Epidermal melanocyte (primary cell): Measurements from ENCODE around the gene PHF3.
"Not testable (repeated sequence)": the region's sequence is repeated elsewhere in the genome, so short reads cannot be mapped to it uniquely, and the experiment has no call there.

Experiments used
- DNase-seq: peaks from one replicate; pipeline ENCODE4 v3.0.0; 2011; ENCODE audit warnings: low spot score; ENCODE audit not compliant: insufficient read length

PHF3 gene

DNA sequence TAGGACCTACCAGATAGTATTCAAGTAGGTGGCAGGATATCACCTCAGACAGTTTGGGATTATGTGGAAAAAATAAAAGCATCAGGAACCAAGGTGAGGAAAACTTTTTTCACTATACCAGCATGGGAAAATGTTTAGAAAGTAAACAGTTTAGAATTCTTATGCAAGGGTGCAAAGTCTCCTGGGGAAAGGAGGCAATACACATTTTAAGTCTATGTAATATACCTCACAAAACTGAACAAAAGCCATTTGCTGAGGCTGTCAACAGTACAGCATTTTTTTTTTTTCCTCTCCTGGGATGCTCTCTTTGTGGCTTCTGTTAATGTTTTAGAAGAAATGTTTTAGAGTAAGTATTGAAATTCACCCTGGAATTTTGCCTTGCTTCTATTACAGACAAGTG is 73.5 kb downstream of the PHF3 start:
- DNase-seq, result no peak

DNA sequence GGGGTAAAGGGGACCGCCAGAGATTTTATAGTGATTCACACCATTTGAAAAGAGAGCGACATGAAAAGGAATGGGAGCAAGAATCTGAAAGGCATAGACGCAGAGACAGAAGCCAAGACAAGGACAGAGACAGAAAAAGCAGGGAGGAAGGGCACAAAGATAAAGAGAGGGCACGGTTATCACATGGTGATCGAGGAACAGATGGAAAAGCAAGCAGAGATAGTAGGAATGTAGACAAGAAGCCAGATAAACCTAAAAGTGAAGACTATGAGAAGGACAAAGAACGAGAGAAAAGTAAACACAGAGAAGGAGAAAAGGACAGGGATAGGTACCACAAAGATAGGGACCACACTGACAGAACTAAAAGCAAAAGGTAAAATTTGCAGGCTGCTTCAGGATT is 77.7 kb downstream of the PHF3 start:
- DNase-seq, result no peak

DNA sequence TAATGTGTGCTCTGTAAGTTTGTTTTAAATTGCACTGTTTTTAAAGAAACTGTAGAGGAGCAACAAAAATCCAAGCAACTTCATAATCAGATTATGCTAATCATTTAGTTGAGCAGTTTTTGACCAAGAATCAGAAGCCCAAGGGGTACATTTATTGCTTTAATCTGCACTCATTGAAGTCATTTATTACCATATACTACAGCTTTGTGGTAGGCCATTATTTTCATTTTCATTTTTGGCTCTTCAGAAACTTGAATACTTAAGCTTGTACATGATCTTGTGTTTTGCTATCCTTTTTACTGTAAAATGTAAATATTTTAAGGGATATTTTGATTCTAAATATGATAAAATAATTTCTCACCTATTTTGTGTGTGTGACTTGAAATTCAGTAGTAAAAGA is 78.5 kb downstream of the PHF3 start:
- DNase-seq, result no peak

DNA sequence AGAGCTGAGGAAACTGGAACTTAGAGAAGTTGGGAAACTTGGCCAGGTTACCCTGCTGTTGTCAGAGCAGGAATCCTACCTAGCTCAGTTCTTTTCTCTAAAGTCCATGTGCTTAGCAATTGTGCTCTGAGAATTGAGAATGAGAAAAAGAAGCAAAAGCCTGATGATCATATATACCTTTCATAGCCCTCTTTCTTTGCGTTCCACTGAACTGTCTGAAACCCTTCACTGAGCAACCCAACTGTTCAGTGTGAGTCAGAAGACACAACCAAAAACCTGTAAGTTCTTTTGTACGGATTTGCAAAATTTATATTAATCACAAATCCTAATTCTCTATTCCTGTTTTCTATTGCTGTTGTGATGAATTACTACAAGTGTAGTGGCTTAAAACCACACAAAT is 80.6 kb downstream of the PHF3 start:
- DNase-seq, result no peak

DNA sequence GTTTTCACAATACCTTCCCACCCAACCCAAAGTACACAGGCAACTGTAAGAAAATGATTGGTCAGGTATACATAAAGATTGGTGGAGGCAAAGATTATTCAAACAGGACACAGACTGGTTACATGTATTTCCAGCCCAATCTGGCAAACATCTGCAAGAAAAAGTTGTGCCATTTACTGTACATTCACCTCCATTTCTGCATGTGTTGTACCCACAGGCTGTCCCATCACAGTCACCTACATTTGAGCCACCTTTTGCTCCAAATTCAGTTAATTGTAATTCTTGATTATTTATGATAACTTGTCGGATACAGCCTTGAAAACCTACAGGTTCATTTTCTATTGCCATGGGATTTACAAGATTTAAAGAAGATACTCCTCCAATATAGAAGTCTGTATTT is 85.6 kb downstream of the PHF3 start:
- no peak for DNase-seq

DNA sequence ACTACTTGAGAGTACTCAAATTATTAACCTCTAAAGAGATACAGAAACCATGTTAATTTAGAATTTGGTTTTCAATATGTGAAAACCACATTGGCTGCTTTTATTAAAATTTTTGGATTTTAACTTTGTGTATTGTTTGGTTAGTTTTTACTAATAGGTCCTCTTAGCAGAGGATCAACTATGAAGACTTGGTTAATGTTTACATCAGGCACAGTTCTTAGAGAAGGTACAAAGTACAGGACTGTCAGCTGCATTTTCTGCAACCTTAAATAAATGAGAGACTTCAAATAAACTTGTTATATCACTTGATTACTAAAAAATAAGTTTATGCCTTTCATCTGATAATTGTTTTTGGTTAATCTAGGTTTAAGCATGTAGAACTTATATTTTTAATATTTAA is 89.1 kb downstream of the PHF3 start:
- no peak for DNase-seq

DNA sequence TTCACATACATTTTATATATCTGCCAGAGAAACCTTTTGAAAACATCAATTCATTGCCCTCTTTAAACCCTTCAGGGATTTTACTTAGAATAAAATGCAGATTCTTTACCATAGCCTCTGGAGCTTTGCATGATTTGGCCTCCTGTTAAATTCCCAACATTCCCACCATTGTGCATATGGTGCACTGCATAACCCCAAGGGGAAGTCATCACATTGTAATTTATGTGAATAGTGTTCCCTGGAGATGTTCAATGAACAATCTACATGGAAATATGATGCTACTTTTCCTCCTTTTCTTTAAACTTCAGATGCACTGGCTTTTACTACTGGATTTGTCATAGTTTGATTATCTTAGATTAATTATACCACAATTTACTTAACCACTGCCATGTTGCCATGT is 94.7 kb downstream of the PHF3 start:
- DNase-seq, result no peak

DNA sequence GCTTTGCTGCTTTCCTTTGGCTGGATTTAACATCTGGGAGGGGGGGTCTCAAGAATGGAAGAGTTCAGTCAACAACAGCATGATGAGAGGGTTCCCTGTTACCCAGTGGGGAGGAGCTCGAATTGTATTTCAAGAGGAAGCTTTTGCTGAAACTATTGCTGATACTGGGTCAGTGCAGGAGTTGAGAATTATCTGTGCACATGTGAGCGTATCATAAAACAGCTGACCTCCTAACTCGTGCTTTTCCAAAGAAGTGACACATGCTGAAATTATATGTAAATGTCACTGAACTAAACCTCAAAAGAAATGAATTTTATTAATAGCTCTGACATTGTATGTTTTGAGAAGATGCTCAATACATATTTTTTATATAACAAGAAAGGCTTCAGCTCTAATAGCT is 96.3 kb downstream of the PHF3 start:
- no peak for DNase-seq

DNA sequence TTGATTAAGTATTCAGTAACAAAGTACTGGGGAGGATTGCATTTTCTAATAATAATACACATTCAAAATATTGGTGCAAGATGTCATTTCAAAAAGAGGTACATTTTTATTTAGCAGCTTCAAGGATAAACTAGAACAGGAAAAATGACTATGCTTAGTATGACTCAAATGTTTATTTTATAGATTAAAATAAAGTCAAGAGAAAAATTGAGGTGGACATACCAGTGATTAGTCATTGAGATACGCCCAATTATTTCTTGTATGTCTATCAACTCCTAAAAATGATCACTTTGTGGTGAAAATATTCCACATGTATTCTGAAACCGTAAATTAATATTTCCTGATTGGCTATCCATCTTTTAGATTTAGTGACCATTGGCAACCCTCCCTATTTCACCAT is 96.7 kb downstream of the PHF3 start:
- DNase-seq, result no peak

DNA sequence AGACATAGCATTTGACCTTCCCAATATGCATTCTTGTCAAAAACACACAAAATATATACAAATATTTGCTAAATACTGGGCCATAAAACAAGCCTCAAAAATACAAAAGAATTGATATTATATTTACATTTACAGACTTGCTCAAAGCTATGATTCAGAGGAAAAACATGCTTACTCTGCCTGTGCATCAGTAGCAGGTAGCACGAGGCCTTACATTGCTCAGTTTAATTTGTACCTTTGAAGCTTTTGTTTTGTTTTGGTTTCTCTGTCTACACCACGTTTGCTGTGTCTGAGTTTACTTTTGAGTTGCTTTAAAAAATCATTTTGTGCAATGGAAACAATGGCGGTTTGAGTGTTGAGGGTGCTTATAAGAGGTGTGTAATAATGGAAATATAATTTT is 99.3 kb downstream of the PHF3 start:
- no peak for DNase-seq

DNA sequence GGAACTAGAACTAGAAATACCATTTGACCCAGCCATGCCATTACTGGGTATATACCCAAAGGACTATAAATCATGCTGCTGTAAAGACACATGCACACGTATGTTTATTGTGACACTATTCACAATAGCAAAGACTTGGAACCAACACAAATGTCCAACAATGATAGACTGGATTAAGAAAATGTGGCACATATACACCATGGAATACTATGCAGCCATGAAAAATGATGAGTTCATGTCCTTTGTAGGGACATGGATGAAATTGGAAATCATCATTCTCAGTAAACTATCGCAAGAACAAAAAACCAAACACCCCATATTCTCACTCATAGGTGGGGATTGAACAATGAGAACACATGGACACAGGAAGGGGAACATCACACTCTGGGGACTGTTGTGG is 102.6 kb downstream of the PHF3 start:
- DNase-seq, result not testable (repeated sequence)

DNA sequence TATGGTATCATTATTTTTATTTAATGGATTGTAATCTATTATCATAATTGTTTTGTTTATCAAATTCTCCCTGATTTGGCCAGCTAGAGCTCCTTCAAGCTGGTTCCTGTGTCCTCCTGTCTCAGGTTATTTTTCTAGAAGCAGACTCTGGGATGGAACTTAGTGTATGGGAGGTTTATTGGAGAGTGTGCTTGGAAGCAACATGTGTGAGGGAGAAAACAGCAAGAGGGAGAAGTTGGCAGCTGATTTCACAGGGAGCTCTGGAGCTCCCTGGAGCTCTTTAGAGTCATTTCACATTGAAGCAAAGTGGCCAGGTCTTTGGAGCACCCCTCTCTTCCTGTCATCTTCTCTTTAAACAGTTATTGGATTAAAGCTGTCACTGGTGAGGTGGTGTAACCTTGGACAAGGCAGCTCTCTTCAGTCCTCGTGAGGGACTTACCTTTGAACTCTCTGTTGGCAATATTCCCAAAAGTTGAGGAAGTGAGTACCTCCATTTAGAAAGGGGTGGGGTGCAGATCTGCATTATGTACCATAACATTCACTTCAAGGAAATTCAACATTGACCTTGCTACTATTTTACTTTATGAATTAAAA is 103.6 kb downstream of the PHF3 start:
- no peak for DNase-seq

DNA sequence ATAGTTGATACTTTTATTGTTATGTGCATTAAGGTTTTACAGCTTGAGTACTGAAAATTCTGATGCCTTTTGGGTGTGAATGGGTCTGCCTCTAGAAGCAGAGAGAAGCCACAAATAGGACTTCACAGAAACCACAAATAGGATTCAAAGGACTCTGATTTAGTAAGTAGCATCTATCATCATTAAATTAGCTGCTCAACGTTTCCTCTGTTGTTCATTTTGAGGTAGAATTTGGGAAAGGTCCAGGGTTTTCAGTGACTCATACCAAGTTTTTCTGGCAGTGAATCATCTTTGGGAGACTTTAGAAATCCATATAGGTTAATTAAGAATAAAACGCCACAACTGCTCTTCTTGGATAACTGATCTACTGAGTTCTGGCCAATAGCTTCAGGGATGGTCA is 105.1 kb downstream of the PHF3 start:
- no peak for DNase-seq

DNA sequence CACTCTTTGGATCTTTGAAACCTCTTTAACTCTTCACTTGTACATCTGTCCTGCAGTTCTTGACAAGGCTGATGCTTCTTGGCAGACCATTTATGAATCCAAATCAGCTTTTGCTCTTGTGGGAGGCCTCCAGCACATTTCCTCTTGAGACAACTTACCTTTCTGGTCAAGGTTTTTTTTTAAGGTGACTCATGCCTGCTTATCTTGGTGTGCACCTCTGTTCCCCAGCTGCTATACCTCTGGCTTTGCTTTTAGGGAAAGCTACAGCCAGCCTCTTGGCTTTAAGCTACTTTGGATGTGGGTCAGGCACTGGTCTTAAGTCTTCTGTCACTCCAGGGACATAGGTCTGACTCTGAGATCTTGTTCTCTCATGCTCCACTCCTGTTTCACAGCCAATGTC is 106.5 kb downstream of the PHF3 start:
- DNase-seq, result no peak

DNA sequence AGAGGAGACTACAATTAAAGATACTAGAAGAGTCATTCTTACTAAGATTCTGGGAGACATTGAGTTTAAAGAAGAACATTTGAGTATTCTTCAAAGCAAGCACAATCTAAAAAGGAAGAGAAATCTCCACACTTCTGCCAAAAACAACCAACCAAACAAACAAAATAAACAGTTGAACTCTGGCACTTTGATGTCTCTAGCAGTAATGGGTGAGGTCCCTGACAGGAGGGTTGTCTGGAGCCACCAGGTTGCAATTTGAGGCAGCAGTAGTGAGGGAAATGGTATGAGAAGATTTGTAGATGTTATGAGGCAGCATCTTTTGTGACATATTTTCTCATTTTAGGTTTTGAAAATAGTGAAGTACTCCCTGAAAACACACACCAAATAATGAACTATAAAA is 108.1 kb downstream of the PHF3 start:
- no peak for DNase-seq

DNA sequence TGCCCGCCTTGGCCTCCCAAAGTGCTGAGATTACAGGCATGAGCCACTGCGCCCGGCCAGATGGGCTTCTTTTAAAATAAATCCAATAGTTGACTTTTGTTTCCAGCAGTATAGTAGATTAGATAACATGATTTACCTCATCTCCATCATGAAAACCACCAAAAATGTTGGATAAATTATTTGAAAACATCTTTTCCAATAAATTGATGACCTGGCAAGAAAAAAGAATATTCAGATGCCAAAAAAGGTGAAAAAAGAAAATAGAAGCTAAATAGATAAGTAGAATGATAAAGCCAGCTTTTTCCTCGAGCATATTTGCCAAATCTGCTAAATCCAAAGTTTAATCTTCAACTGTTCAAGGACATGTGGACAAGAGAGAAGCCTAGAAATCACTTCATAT is 109.2 kb downstream of the PHF3 start:
- no peak for DNase-seq

DNA sequence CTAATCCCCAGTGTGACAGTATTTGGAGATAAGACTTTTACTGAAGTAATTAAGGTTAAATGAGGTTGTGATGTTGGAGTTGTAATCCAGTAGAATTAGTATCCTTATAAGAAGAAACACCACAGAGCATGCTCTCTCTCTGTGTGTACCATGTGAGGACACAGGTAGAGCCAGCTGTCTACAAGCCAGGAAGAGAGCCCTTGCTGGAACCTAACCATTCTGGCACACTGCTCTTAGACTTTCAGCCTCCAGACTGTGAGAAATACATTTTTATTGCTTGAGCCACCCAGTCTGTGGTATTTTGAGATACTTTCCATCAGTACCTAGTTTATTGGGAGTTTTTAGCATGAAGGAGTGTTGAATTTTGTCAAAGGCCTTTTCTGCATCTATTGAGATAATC is 110.2 kb downstream of the PHF3 start:
- no peak for DNase-seq

DNA sequence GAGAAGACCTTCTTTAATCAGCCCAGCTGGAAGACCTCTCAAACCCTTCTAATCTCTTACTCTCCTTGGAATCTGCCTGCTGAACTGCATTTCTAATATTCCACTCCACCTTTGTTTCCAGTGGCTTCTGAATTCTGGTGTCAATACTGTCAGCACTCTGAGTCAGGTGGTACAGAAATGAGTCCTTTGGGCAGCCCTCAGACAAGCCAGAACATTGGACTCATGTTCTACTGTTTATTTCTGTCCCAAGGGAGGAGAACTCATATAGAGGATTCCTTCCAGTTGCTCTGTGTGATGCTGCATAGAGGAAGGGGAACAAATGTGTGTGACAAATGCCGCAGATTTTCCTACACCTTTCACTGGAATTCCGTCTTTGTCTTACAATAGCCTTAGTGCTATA is 114.8 kb downstream of the PHF3 start:
- no peak for DNase-seq

DNA sequence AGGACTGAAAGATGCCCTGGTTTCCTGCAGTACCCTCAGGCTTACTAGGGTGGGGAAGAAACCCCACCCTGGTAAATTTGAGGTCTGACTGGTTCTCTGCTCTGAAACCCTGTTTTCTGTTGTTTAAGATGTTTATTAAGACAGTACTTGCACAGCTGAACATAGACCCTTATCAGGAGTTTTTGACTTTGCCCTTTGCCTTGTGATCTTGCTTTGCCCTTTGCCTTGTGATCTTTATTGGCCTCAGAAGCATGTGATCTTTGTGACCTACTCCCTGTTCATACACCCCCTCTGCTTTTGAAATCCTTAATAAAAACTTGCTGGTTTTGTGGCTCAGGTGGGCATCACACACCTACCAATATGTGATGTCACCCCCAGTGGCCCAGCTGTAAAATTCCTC is 121.7 kb downstream of the PHF3 start:
- DNase-seq, result not testable (repeated sequence)

DNA sequence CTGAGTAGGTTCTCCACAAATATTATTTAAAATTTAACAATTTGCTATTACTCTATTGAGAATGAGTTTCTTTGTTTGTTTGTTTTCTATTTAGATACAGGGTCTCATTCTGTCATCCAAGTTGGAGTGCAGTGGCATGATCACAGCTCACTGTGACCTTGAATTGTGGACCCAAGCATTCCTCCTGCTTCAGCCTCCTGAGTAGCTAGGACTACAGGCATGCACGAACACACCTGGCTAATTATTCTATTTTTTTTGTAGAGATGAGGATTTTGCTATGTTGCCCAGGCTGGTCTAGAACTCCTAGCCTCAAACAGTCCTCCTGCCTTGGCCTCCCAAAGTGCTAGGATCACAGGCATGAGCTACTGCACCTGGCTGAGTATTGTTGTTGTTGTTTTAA is 122.2 kb downstream of the PHF3 start:
- no peak for DNase-seq

DNA sequence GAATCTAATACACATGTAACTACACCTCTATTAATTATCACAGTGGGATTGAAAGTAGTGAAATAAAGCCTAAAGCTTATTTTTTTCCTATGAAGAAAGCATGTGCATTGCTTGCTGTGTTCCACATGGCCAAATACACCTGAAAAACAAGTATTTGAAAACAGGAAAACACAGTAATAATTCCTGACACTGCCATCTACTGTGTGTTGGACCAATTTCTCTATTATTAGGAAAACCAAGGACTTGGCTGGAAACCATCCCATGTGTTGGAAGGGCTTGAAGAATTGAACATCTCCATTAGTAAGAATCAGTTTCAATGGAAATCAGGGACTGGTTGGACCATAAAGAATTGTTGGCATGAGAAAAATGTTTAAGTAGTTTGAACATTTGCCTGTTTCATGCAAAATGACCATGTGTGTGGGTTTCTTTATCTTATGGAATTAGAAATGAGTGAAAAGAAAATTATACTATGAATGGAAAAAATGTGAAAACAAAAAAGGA is 124.1 kb downstream of the PHF3 start:
- no peak for DNase-seq

DNA sequence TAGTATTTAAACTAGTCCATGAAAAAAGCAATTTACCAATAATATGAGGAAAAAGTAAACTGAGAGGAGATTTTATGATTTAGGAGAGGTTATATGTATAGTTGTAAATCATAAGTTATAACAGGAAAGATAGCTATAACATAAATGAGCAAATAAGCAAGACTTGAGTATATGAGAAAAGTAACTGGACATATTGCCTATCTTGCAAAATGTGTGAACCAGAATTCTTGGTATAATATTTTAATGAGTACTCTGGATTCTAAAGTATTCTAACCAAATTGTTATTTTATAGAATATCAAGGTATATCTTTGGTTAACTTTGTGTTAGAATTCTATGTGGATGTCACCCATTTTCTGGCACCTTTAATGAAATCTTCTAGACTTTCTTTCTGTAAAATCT is 124.6 kb downstream of the PHF3 start:
- DNase-seq, result no peak

DNA sequence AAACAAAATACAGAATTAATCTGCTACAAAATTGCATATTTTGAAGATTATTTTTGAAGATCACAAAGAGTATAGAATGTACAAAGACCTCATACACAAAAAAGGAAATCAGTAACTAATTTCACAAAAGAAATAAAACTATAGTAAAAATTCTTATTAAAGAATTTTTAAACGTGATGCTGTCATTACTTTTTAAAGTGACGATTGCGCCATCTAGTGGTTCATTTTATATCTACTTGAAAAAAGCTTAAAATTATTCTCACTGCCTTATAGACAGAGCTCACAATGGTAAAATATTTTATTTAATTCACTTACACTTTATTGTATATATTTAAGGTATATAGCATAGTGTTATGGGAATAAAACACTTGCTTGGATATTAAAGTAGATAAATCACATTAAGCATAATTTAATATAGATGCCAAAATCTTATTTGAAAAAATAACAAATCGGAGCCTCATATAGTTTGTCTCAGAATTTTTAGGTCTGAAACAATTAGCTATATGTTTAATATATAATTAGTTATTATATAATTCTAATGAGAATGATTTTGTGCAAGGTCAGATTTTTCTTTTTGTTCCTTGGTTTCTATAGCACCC is 128.8 kb downstream of the PHF3 start:
- no peak for DNase-seq
